GM10266 (cell line): Measurements from ENCODE around the gene BAG5.
"Not testable (repeated sequence)": the region's sequence is repeated elsewhere in the genome, so short reads cannot be mapped to it uniquely, and the experiment has no call there.

Experiments
- DNase-seq: peaks from one replicate; pipeline ENCODE4 v3.0.0; 2012; ENCODE audit errors: extremely low spot score
- CTCF ChIP-seq: IDR thresholded peaks from 2 replicates; pipeline ENCODE4 v1.5.1; 2012; ENCODE audit warnings: mild to moderate bottlenecking, low read depth; ENCODE audit not compliant: control insufficient read depth, insufficient read depth; ENCODE audit errors: missing control alignments

BAG5 gene

GRCh38 chr14:103562429-103563225 lies at the start of gene BAG5, which contains the start of gene COA8:
TSS of gene BAG5 (minus strand) at chr14:103562657. CDS start at chr14:103561164, 1,493 bp downstream.
TSS of gene COA8 (plus strand) at chr14:103562960. CDS start at chr14:103563002, 42 bp downstream.
- no peak for TF ChIP-seq CTCF
- DNase-seq: peak; percentile 98

GRCh38 chr14:103611215-103611614 lies 48.8 kb upstream of the BAG5 start:
- TF ChIP-seq CTCF: no peak
- no peak for DNase-seq

GRCh38 chr14:103609081-103609480 lies 46.6 kb upstream of the BAG5 start:
- DNase-seq: not testable (repeated sequence)

- no peak for TF ChIP-seq CTCF
- no peak for DNase-seq
Observed at GRCh38 chr14:103607822-103608221, 45.4 kb upstream of the BAG5 start.

DNA sequence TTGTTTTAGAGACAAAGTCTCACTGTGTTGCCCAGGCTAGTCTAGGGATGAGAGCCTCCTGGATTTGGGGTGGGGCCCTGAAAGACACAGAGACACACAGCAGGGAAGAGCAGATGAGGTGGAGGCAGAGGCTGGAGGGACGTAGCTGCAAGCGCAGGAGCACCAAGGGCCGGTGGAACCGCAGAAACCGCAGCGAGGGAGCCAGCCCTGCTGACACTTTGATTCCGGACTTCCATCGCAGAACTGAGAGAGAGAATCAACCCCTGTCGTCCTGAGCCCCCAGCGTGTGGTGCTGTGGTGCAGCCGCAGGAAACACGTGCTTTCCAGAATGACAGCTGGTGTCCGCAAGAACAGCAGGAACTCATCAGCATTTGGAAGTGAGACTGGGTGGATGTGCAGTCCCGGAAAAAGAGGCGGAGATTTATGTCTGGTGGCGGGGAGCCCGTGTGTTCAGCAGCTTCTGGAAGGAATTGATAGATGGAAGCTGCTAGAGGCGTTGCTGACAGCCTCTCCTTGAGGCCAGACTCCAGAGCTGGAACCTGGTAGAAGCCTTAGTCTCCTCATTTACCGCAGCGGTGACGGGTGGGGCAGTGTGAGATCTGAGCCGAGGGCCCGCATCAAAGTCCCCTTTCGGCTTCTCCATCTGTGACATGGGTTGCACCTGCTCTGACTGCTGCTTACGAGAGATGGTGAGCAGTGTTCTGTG lies 44.7 kb upstream of the BAG5 start:
- no peak for DNase-seq
- TF ChIP-seq CTCF: peak; percentile 36

GRCh38 chr14:103604620-103605019 lies 42.2 kb upstream of the BAG5 start:
- DNase-seq: no peak
- TF ChIP-seq CTCF: no peak

- no peak for TF ChIP-seq CTCF
- DNase-seq: no peak
Observed at GRCh38 chr14:103600503-103600902, 38.0 kb upstream of the BAG5 start.
